Measurements from ENCODE around the gene C16orf82.
"Not testable (repeated sequence)": the region's sequence is repeated elsewhere in the genome, so short reads cannot be mapped to it uniquely, and the experiment has no call there.

The C16orf82 gene

GRCh38 chr16:27066668-27067537 lies at the start of gene C16orf82:
TSS of gene C16orf82 (plus strand) at chr16:27066927.
- DNase-seq, result no peak

- no peak for DNase-seq
Observed at GRCh38 chr16:27020031-27020430, 46.7 kb upstream of the C16orf82 start.

GRCh38 chr16:27024010-27024409 lies 42.7 kb upstream of the C16orf82 start:
- DNase-seq, result no peak

- no peak for DNase-seq
Observed at GRCh38 chr16:27025581-27025980, 41.1 kb upstream of the C16orf82 start.

GRCh38 chr16:27027971-27028370 lies 38.8 kb upstream of the C16orf82 start:
- DNase-seq, result no peak

GRCh38 chr16:27028591-27029110 lies 38.1 kb upstream of the C16orf82 start:
- DNase-seq, result no peak

GRCh38 chr16:27029525-27029924 lies 37.2 kb upstream of the C16orf82 start:
- no peak for DNase-seq

GRCh38 chr16:27033281-27033979 lies 33.3 kb upstream of the C16orf82 start:
- no peak for DNase-seq

- DNase-seq, result no peak
Observed at GRCh38 chr16:27040732-27041131, 26.0 kb upstream of the C16orf82 start.

GRCh38 chr16:27046958-27047518 lies 19.7 kb upstream of the C16orf82 start:
- DNase-seq, result no peak

GRCh38 chr16:27048316-27048715 lies 18.4 kb upstream of the C16orf82 start:
- DNase-seq, result no peak

- DNase-seq, result no peak
Observed at GRCh38 chr16:27049117-27049516, 17.6 kb upstream of the C16orf82 start.

- no peak for DNase-seq
Observed at GRCh38 chr16:27052007-27052406, 14.7 kb upstream of the C16orf82 start.

GRCh38 chr16:27053996-27054395 lies 12.7 kb upstream of the C16orf82 start:
- no peak for DNase-seq

- DNase-seq, result no peak
Observed at GRCh38 chr16:27058299-27058698, 8.4 kb upstream of the C16orf82 start.

GRCh38 chr16:27070776-27071175 lies 4.0 kb downstream of the C16orf82 start:
- DNase-seq, result no peak

- DNase-seq, result no peak
Observed at GRCh38 chr16:27073733-27074132, 7.0 kb downstream of the C16orf82 start.

GRCh38 chr16:27080895-27081294 lies 14.2 kb downstream of the C16orf82 start:
- DNase-seq, result no peak

- no peak for DNase-seq
Observed at GRCh38 chr16:27083861-27084261, 17.1 kb downstream of the C16orf82 start.

- DNase-seq, result no peak
Observed at GRCh38 chr16:27084307-27085028, 17.7 kb downstream of the C16orf82 start.

GRCh38 chr16:27085182-27085581 lies 18.5 kb downstream of the C16orf82 start:
- DNase-seq, result no peak

- DNase-seq, result not testable (repeated sequence)
Observed at GRCh38 chr16:27086031-27086430, 19.3 kb downstream of the C16orf82 start.

GRCh38 chr16:27088216-27088615 lies 21.5 kb downstream of the C16orf82 start:
- DNase-seq, result no peak
